ENCODE results near the gene JAKMIP3. TPM values are rescaled to one million over a fixed set of nuclear protein-coding genes. Genes with fewer than 3 reads are reported as not detected.

Gene JAKMIP3
- total RNA-seq, 4 donors from 2014 or later: 0.42 to 0.98 (median 0.67) TPM

GRCh38 chr10:132100556-132101349 lies 35.0 kb downstream of the JAKMIP3 start:
- Histone ChIP-seq H3K27me3 (no peaks in the 10 kb centered on the region), H3K27ac (no peak overlapping the region), H3K4me3 (no peak overlapping the region), H3K4me1 (no peaks in the 10 kb centered on the region), H3K9me3 (no peaks in the 10 kb centered on the region), H3K36me3 (no peaks in the 10 kb centered on the region)
- WGBS, 2 donors: 79 to 80% methylated on average over 26 to 27 of the region's 27 CpGs
- TF ChIP-seq POLR2A (IDR thresholded peaks at IDR 0.05) (no peak), EP300 (IDR thresholded peaks at IDR 0.05) (no peak), CTCF (IDR thresholded peaks at IDR 0.05) (no peak)
- no peak for DNase-seq (ENCODE audit: low spot score in 2 of 2)

GRCh38 chr10:132101529-132101928 lies 35.8 kb downstream of the JAKMIP3 start:
- Histone ChIP-seq H3K36me3 (no peaks in the 10 kb centered on the region), H3K9me3 (no peaks in the 10 kb centered on the region), H3K27ac (no peak overlapping the region), H3K4me3 (no peak overlapping the region), H3K27me3 (no peaks in the 10 kb centered on the region), H3K4me1 (no peaks in the 10 kb centered on the region)
- DNase-seq (ENCODE audit: low spot score in 2 of 2): no peak
- WGBS, 2 donors: 54 to 62% methylated on average over 9 to 10 of the region's 10 CpGs
- no peak for TF ChIP-seq EP300 (IDR thresholded peaks at IDR 0.05)
- TF ChIP-seq POLR2A (IDR thresholded peaks at IDR 0.05): no peak
- TF ChIP-seq CTCF (IDR thresholded peaks at IDR 0.05): no peak

GRCh38 chr10:132102071-132102716 lies 36.4 kb downstream of the JAKMIP3 start:
- 73 to 82% methylated on average over 21 to 22 of the region's 23 CpGs for WGBS, 2 donors
- no peak for TF ChIP-seq EP300 (IDR thresholded peaks at IDR 0.05)
- no peak for TF ChIP-seq POLR2A (IDR thresholded peaks at IDR 0.05)
- no peak for TF ChIP-seq CTCF (IDR thresholded peaks at IDR 0.05)
- H3K9me3 ChIP-seq: no peaks in the 10 kb centered on the region
- H3K4me3 ChIP-seq: no peak overlapping the region
- H3K27ac ChIP-seq: no peak overlapping the region
- no peaks in the 10 kb centered on the region for H3K36me3 ChIP-seq
- DNase-seq (ENCODE audit: low spot score in 2 of 2): no peak
- no peaks in the 10 kb centered on the region for H3K4me1 ChIP-seq
- H3K27me3 ChIP-seq: no peaks in the 10 kb centered on the region

- WGBS, 2 donors: 68 to 88% methylated on average over 8 of the region's 8 CpGs
- no peaks in the 10 kb centered on the region for H3K36me3 ChIP-seq
- H3K4me3 ChIP-seq: no peak overlapping the region
- H3K4me1 ChIP-seq: no peaks in the 10 kb centered on the region
- no peak overlapping the region for H3K27ac ChIP-seq
- TF ChIP-seq POLR2A (IDR thresholded peaks at IDR 0.05) (no peak), EP300 (IDR thresholded peaks at IDR 0.05) (no peak), CTCF (IDR thresholded peaks at IDR 0.05) (no peak)
- H3K27me3 ChIP-seq: no peaks in the 10 kb centered on the region
- no peaks in the 10 kb centered on the region for H3K9me3 ChIP-seq
- DNase-seq (ENCODE audit: low spot score in 2 of 2): no peak
Observed at GRCh38 chr10:132102717-132103110, 37.0 kb downstream of the JAKMIP3 start.
